ENCODE results near the gene ZNF362.
A peak's percentile ranks its signal among the peaks of the same experiment; 100 is the strongest.

Gene ZNF362

GRCh38 chr1:33336580-33336979, 80.3 kb downstream of the ZNF362 start:
- peaks cover 46% of the 10 kb centered on the region for H3K4me1 ChIP-seq (ENCODE audit: control insufficient read depth, low read depth, low read length)

GRCh38 chr1:33337441-33337840, 81.1 kb downstream of the ZNF362 start:
- H3K9ac ChIP-seq (ENCODE audit: low read length) = no peak overlapping the region
- H3K4me3 ChIP-seq (ENCODE audit: low read length) = no peak overlapping the region
- peaks cover 3% of the 10 kb centered on the region for H3K36me3 ChIP-seq (ENCODE audit: control insufficient read depth, low read depth, low read length)
- H3K4me1 ChIP-seq (ENCODE audit: control insufficient read depth, low read depth, low read length) = peaks cover 54% of the 10 kb centered on the region
- peaks cover 30% of the 10 kb centered on the region for H3K27me3 ChIP-seq (ENCODE audit: control insufficient read depth, insufficient read depth, low read length)
- H3K27ac ChIP-seq (ENCODE audit: low read length) = no peak overlapping the region
- H3K9me3 ChIP-seq (ENCODE audit: control insufficient read depth, low read depth, low read length) = no peaks in the 10 kb centered on the region

More at GRCh38 chr1:33336580-33336979, 80.3 kb downstream of the ZNF362 start:
- no peak overlapping the region for H3K4me3 ChIP-seq (ENCODE audit: low read length)
- H3K27ac ChIP-seq (ENCODE audit: low read length) = no peak overlapping the region
- peaks cover 30% of the 10 kb centered on the region for H3K27me3 ChIP-seq (ENCODE audit: control insufficient read depth, insufficient read depth, low read length)
- no peaks in the 10 kb centered on the region for H3K9me3 ChIP-seq (ENCODE audit: control insufficient read depth, low read depth, low read length)
- peaks cover 5% of the 10 kb centered on the region for H3K36me3 ChIP-seq (ENCODE audit: control insufficient read depth, low read depth, low read length)
- no peak overlapping the region for H3K9ac ChIP-seq (ENCODE audit: low read length)

GRCh38 chr1:33338048-33338439, 81.8 kb downstream of the ZNF362 start:
- Histone ChIP-seq H3K27ac (ENCODE audit: low read length) (no peak overlapping the region), H3K9me3 (ENCODE audit: control insufficient read depth, low read depth, low read length) (no peaks in the 10 kb centered on the region), H3K9ac (ENCODE audit: low read length) (peak overlapping the region; percentile 10), H3K4me3 (ENCODE audit: low read length) (peak overlapping the region; percentile 17), H3K27me3 (ENCODE audit: control insufficient read depth, insufficient read depth, low read length) (peaks cover 30% of the 10 kb centered on the region), H3K4me1 (ENCODE audit: control insufficient read depth, low read depth, low read length) (peaks cover 60% of the 10 kb centered on the region), H3K36me3 (ENCODE audit: control insufficient read depth, low read depth, low read length) (peaks cover 3% of the 10 kb centered on the region)

DNA sequence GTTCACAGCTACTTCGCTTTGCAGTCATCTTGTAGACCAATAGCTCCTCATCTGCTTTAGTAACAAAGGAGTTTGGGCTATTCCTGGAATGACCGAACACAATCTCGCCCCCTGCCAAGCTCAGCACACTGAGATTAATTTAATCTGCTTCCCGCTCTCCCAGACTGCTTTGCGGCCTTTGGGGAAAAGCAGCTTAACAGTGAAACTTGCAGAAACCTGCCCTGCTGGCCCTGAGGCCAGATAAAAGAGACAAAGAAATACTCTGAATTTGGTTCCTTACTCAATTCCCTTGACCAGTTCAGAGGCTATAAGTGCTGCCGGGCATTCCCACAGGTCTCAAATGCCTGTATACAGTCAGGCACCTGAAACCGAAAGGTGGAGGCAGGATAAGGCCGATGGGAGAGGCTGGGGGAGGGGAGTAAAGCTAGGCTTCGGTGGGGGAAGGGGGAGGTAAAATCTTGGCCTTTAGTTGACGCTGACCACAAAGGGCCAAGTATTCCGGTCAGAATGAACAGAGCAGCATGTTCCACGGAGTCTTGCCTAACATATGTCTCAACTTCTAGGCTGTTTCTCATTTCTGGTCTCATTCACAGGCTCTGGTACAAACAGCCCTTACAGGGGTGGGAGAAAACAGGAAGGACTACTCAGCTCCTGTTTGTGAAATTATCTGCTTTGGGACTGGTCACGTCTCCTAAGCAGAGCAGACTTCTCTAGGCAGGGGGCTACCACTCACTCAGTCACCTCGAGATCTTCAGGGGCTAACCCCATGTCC, 82.3 kb downstream of the ZNF362 start:
- H3K9ac ChIP-seq (ENCODE audit: low read length) = peak overlapping the region; percentile 10
- H3K36me3 ChIP-seq (ENCODE audit: control insufficient read depth, low read depth, low read length) = peaks cover 3% of the 10 kb centered on the region
- H3K4me1 ChIP-seq (ENCODE audit: control insufficient read depth, low read depth, low read length) = peaks cover 63% of the 10 kb centered on the region
- no peaks in the 10 kb centered on the region for H3K9me3 ChIP-seq (ENCODE audit: control insufficient read depth, low read depth, low read length)
- H3K27ac ChIP-seq (ENCODE audit: low read length) = peak overlapping the region; percentile 26
- peaks cover 33% of the 10 kb centered on the region for H3K27me3 ChIP-seq (ENCODE audit: control insufficient read depth, insufficient read depth, low read length)
- peak overlapping the region; percentile 17 for H3K4me3 ChIP-seq (ENCODE audit: low read length)

DNA sequence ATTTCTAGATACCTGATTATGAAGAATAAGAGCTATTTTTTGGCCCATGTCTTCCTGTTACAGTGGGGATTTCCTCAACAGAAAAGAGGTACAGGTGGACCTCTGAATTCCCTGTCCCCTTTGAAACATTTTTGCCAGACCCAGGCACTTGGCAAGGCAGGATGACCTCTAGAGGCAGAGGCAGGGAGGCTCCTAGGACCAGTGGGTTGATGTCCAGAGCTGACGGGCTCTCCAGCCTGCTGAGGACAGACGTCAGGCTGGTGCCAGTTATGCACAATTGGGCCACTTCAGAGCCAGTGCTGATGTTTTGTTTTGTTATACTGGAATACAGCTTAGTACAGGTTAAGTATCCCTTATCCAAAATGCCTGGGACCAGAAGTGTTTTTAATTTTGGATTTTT, 83.1 kb downstream of the ZNF362 start:
- H3K4me1 ChIP-seq (ENCODE audit: control insufficient read depth, low read depth, low read length) = peaks cover 69% of the 10 kb centered on the region

DNA sequence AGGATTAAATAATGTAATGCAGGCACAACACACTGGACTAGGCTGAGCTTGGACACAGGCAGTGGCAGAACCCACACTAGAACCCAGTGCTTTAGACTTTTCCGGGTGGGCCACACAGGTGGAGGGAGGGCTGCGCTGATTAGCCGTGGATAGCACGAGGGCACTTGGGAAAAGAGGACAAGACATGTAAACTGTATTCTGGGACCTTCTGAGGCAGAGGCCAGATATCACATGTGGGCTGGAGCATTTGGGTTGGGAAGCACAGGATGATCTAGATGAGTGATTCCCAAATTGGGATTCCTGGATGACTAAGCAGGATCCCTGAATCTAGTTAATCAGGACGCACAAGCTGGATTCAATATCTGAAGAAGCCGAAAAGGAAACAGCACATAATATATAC, 84.9 kb downstream of the ZNF362 start:
- Histone ChIP-seq H3K27ac (ENCODE audit: low read length) (no peak overlapping the region), H3K4me3 (ENCODE audit: low read length) (no peak overlapping the region), H3K9ac (ENCODE audit: low read length) (no peak overlapping the region), H3K27me3 (ENCODE audit: control insufficient read depth, insufficient read depth, low read length) (peaks cover 53% of the 10 kb centered on the region), H3K36me3 (ENCODE audit: control insufficient read depth, low read depth, low read length) (no peaks in the 10 kb centered on the region), H3K4me1 (ENCODE audit: control insufficient read depth, low read depth, low read length) (peaks cover 78% of the 10 kb centered on the region), H3K9me3 (ENCODE audit: control insufficient read depth, low read depth, low read length) (no peaks in the 10 kb centered on the region)

More for the DNA sequence above, 83.1 kb downstream of the ZNF362 start:
- Histone ChIP-seq H3K27me3 (ENCODE audit: control insufficient read depth, insufficient read depth, low read length) (peaks cover 40% of the 10 kb centered on the region), H3K9me3 (ENCODE audit: control insufficient read depth, low read depth, low read length) (no peaks in the 10 kb centered on the region), H3K36me3 (ENCODE audit: control insufficient read depth, low read depth, low read length) (no peaks in the 10 kb centered on the region), H3K4me3 (ENCODE audit: low read length) (peak overlapping the region; percentile 17), H3K27ac (ENCODE audit: low read length) (no peak overlapping the region), H3K9ac (ENCODE audit: low read length) (no peak overlapping the region)

DNA sequence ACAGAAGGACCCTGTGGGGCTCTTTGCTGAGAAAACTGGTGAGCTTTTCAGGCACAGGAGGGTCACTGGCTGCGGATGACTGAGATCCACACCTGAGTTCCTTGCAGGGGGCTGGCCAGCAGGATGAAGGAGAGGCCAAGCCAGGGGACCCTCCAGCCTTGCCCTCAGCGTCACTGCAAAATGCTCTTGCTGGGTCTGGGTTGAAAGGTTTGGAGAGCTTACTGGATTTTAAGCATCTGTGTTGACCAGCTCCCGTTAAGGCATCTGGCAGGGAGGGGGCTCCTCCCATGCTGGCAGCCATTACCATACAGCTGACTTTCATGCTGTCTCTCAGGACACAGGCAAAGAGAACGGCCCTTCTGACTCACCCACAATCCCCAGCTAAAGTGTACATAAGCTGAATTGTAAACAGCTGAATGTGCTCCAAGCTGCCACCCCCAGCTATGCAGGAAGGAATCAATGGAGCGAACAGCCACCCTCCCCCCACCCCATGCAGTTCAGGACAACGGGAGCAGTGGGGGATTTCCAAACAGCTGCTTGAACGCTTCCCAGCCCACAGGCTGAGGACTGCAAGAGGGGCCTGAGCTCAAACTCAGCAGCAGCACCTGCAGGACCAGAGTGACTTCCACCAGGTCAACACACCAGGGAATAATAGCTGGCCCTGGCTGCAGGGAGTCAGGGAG, 85.9 kb downstream of the ZNF362 start:
- Histone ChIP-seq H3K4me3 (ENCODE audit: low read length) (peak overlapping the region; percentile 42), H3K27me3 (ENCODE audit: control insufficient read depth, insufficient read depth, low read length) (peaks cover 61% of the 10 kb centered on the region), H3K36me3 (ENCODE audit: control insufficient read depth, low read depth, low read length) (no peaks in the 10 kb centered on the region), H3K27ac (ENCODE audit: low read length) (peak overlapping the region; percentile 40), H3K4me1 (ENCODE audit: control insufficient read depth, low read depth, low read length) (peaks cover 83% of the 10 kb centered on the region), H3K9me3 (ENCODE audit: control insufficient read depth, low read depth, low read length) (no peaks in the 10 kb centered on the region), H3K9ac (ENCODE audit: low read length) (peak overlapping the region; percentile 10)

DNA sequence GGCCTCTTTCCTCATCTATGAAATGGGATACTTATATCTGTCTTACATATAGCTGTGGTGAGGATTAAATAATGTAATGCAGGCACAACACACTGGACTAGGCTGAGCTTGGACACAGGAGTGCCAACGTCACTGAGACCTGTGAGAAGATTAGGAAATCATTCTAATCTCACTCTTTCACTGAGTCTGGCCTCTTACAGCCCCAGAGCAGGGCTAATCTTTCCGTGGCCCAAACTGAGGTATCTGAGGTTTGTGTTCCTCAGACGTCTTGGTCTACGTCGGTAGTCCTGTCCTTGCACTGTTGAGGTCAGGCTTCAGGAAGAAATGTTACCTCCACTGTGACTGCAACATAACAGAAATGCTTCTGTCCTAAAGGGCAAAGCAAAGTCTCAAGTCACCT, 87.2 kb downstream of the ZNF362 start:
- Histone ChIP-seq H3K9me3 (ENCODE audit: control insufficient read depth, low read depth, low read length) (no peaks in the 10 kb centered on the region), H3K4me3 (ENCODE audit: low read length) (no peak overlapping the region), H3K9ac (ENCODE audit: low read length) (no peak overlapping the region), H3K4me1 (ENCODE audit: control insufficient read depth, low read depth, low read length) (peaks cover 83% of the 10 kb centered on the region), H3K27me3 (ENCODE audit: control insufficient read depth, insufficient read depth, low read length) (peaks cover 64% of the 10 kb centered on the region), H3K36me3 (ENCODE audit: control insufficient read depth, low read depth, low read length) (no peaks in the 10 kb centered on the region), H3K27ac (ENCODE audit: low read length) (no peak overlapping the region)

DNA sequence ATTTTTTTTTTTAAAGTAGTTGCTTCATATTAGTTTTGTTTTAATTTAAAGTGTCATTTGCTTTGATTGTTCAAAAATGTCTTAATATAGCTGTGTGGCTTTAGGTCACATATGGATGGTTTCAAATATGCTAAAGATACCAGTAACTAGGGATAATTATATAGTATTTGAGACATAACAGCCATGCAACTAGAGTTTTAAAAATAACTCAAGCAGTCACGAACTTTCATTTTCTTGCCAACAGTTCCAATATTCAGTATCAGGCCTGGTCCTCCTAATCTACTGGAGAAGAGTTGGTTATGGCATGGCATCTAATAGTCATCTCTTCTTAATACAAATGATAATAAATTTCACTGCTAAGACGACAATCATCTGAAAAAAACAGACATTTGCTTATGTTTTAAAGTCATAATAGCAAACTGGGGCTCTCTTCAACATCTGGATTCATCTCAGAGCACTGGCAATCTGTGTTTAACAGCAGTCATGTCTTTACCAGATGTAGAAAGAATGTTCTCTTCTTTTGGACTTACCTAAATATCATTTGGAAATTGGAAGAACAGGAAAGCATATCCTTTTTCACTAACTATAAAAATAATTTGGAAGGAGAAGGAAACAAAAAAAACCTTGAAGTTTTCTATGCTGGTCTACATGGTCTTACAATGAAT, 88.7 kb downstream of the ZNF362 start:
- peaks cover 57% of the 10 kb centered on the region for H3K27me3 ChIP-seq (ENCODE audit: control insufficient read depth, insufficient read depth, low read length)
- peaks cover 70% of the 10 kb centered on the region for H3K4me1 ChIP-seq (ENCODE audit: control insufficient read depth, low read depth, low read length)
- H3K4me3 ChIP-seq (ENCODE audit: low read length) = no peak overlapping the region
- no peak overlapping the region for H3K9ac ChIP-seq (ENCODE audit: low read length)
- no peaks in the 10 kb centered on the region for H3K36me3 ChIP-seq (ENCODE audit: control insufficient read depth, low read depth, low read length)
- H3K9me3 ChIP-seq (ENCODE audit: control insufficient read depth, low read depth, low read length) = no peaks in the 10 kb centered on the region
- no peak overlapping the region for H3K27ac ChIP-seq (ENCODE audit: low read length)

DNA sequence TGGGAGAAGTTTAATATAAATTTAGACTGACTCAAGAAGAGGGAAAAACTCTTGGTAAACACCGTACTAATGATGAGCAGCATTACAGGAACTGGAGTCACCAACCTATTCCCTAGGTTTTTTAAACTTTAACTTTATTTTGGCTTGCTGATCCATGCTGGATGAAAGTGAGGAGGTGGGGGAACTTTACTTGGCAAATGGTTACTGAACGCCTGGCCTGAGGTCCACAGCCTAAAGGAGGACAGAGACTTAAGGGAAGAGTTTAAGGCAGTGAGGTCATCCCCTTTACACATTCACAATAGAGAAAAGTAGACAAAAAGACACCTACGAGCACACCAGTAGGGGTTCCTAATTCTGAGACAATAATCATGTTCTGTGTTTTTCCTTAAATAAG, 90.2 kb downstream of the ZNF362 start:
- Histone ChIP-seq H3K27ac (ENCODE audit: low read length) (no peak overlapping the region), H3K36me3 (ENCODE audit: control insufficient read depth, low read depth, low read length) (no peaks in the 10 kb centered on the region), H3K4me1 (ENCODE audit: control insufficient read depth, low read depth, low read length) (peaks cover 67% of the 10 kb centered on the region), H3K4me3 (ENCODE audit: low read length) (no peak overlapping the region), H3K9ac (ENCODE audit: low read length) (no peak overlapping the region), H3K9me3 (ENCODE audit: control insufficient read depth, low read depth, low read length) (no peaks in the 10 kb centered on the region), H3K27me3 (ENCODE audit: control insufficient read depth, insufficient read depth, low read length) (peaks cover 69% of the 10 kb centered on the region)

GRCh38 chr1:33346927-33347649, 90.8 kb downstream of the ZNF362 start:
- Histone ChIP-seq H3K9ac (ENCODE audit: low read length) (no peak overlapping the region), H3K27me3 (ENCODE audit: control insufficient read depth, insufficient read depth, low read length) (peaks cover 75% of the 10 kb centered on the region), H3K4me3 (ENCODE audit: low read length) (peak overlapping the region; percentile 63), H3K36me3 (ENCODE audit: control insufficient read depth, low read depth, low read length) (no peaks in the 10 kb centered on the region), H3K4me1 (ENCODE audit: control insufficient read depth, low read depth, low read length) (peaks cover 61% of the 10 kb centered on the region), H3K27ac (ENCODE audit: low read length) (no peak overlapping the region), H3K9me3 (ENCODE audit: control insufficient read depth, low read depth, low read length) (no peaks in the 10 kb centered on the region)

All from iPS-18a (cell line).